ENCODE data around the gene ZNF536. TPM values are rescaled to one million over a fixed set of nuclear protein-coding genes. Genes with fewer than 3 reads are reported as not detected.

Gene ZNF536
- total RNA-seq, 1 experiment from 2014 or later = not detected

- Histone ChIP-seq H4K20me1 (ENCODE audit: control insufficient read depth, insufficient read depth, insufficient read length) (no peaks in the 10 kb centered on the region), H4K5ac (ENCODE audit: insufficient read length, low read depth, low read length) (no peak overlapping the region), H2BK20ac (ENCODE audit: low read depth, low read length, poor library complexity, severe bottlenecking) (no peak overlapping the region)
Measured at GRCh38 chr19:30453743-30454142, 81.6 kb downstream of the ZNF536 start.

More at GRCh38 chr19:30453743-30454142, 81.6 kb downstream of the ZNF536 start:
- Histone ChIP-seq H2BK5ac (ENCODE audit: insufficient read length, low read length) (no peak overlapping the region), H2BK12ac (ENCODE audit: insufficient read length, low read depth, low read length) (no peak overlapping the region), H2AFZ (ENCODE audit: low read length) (no peak overlapping the region), H2AK5ac (ENCODE audit: insufficient read length, low read length) (no peak overlapping the region), H3K4me2 (ENCODE audit: insufficient read depth, insufficient read length, low read length) (no peak overlapping the region), H2BK15ac (ENCODE audit: low read depth, low read length) (no peak overlapping the region), H3K79me1 (ENCODE audit: insufficient read depth, low read depth, low read length, poor library complexity, severe bottlenecking) (no peaks in the 10 kb centered on the region), H3K14ac (ENCODE audit: insufficient read depth, low read length) (no peak overlapping the region), H3K79me2 (ENCODE audit: insufficient read depth, low read length) (no peaks in the 10 kb centered on the region), H3K23me2 (ENCODE audit: insufficient read length, low read depth, low read length, poor library complexity, severe bottlenecking) (no peaks in the 10 kb centered on the region), H3K27ac (ENCODE audit: insufficient read length, low read depth, low read length) (no peak overlapping the region), H3K27me3 (ENCODE audit: insufficient read depth, low read length) (no peaks in the 10 kb centered on the region), H3K23ac (ENCODE audit: insufficient read length, low read depth, low read length) (no peak overlapping the region), H3K56ac (ENCODE audit: insufficient read length, low read depth, low read length) (no peak overlapping the region), H3K9ac (ENCODE audit: extremely low read depth, insufficient read length, low read length) (no peak overlapping the region), H2BK120ac (ENCODE audit: low read depth, low read length, poor library complexity, severe bottlenecking) (no peak overlapping the region), H3K4me1 (ENCODE audit: insufficient read depth, low read length) (peaks cover 2% of the 10 kb centered on the region; the same call in 1 of the 2 replicates), H3K4ac (ENCODE audit: low read depth, low read length) (no peak overlapping the region), H4K8ac (replicated peaks; ENCODE audit: insufficient read length, low read depth, low read length) (no peak overlapping the region), H4K91ac (ENCODE audit: insufficient read length, low read depth, low read length) (no peak overlapping the region), H3K18ac (ENCODE audit: insufficient read length, low read depth, low read length) (no peak overlapping the region), H3T11ph (ENCODE audit: low read length) (no peak overlapping the region), H3K9me3 (ENCODE audit: control insufficient read depth, low read depth, low read length) (no peaks in the 10 kb centered on the region)
- no peaks in the 10 kb centered on the region; a peak in 1 of 7 replicates for H3K36me3 Mint-ChIP-seq (ENCODE audit: insufficient read depth in 1 of 3, low read depth in 3 of 3)
- no CpG with 5 or more reads among the region's 6 CpGs for WGBS (ENCODE audit: extremely low coverage, insufficient read length, low lambda C conversion rate)
- no peak for TF ChIP-seq CTCF (conservative IDR thresholded peaks at IDR 0.05)
- DNase-seq = no peak
- H3K27me3 Mint-ChIP-seq (ENCODE audit: low read depth) = no peaks in the 10 kb centered on the region
- H3K4me3 Mint-ChIP-seq = no peak overlapping the region
- H3K27ac Mint-ChIP-seq = no peak overlapping the region
- peaks cover 18 to 26% of the 10 kb centered on the region in 2 experiments for H3K4me1 Mint-ChIP-seq
- no peaks in the 10 kb centered on the region for H3K9me3 Mint-ChIP-seq

Data from H9 (cell line).